ENCODE results near the gene WWOX. TPM values are rescaled to one million over a fixed set of nuclear protein-coding genes. Genes with fewer than 3 reads are reported as not detected.

Gene WWOX
- total and polyA plus RNA-seq, 3 donors from 2014 or later = 20.6 to 76.7 (median 64.1) TPM

DNA sequence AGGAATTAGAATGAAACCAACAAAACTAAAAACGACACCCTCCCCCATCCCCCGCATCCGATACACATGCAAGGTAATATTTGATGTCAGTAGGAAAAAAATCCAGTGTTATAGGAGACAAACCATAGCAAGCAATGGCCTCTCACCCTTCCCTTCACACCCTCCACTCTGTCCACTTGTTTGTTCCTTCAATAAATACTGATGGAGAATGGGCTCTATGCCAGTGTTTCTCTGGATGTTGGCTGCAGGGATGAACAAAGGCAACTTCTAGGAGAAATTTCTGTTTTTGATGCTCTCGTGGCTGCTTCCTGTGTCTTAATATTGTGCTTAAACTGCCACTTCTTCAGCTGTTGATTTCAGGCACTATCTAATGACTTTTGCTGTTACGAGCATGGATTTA is 98.8 kb downstream of the WWOX start:
- no peaks in the 10 kb centered on the region for H3K4me1 ChIP-seq
- no peaks in the 10 kb centered on the region for H3K27me3 ChIP-seq
- H3K4me3 ChIP-seq = no peak overlapping the region
- no peak for DNase-seq
- no peak for TF ChIP-seq CTCF (IDR thresholded peaks at IDR 0.05)
- TF ChIP-seq POLR2A (IDR thresholded peaks at IDR 0.05) = no peak
- no peaks in the 10 kb centered on the region for H3K36me3 ChIP-seq (ENCODE audit: low read depth, missing control alignments)
- 89% methylated on average over 5 of the region's 5 CpGs for WGBS, 2 donors
- intact Hi-C loops (cut with DNase I; ENCODE audit: low total_unique reads) = no loop called here
- no peak overlapping the region for H3K27ac ChIP-seq
- no peaks in the 10 kb centered on the region for H3K9me3 ChIP-seq

GRCh38 chr16:78199325-78200022 is 100.0 kb downstream of the WWOX start:
- Histone ChIP-seq H3K27ac (no peak overlapping the region), H3K36me3 (ENCODE audit: low read depth, missing control alignments) (no peaks in the 10 kb centered on the region), H3K27me3 (no peaks in the 10 kb centered on the region), H3K9me3 (no peaks in the 10 kb centered on the region), H3K4me1 (no peaks in the 10 kb centered on the region), H3K4me3 (no peak overlapping the region)
- no peak for DNase-seq
- WGBS, 2 donors = 89 to 93% methylated on average over 7 of the region's 7 CpGs
- intact Hi-C loops (cut with DNase I; ENCODE audit: low total_unique reads) = no loop called here
- TF ChIP-seq CTCF (IDR thresholded peaks at IDR 0.05) (no peak), POLR2A (IDR thresholded peaks at IDR 0.05) (no peak)

DNA sequence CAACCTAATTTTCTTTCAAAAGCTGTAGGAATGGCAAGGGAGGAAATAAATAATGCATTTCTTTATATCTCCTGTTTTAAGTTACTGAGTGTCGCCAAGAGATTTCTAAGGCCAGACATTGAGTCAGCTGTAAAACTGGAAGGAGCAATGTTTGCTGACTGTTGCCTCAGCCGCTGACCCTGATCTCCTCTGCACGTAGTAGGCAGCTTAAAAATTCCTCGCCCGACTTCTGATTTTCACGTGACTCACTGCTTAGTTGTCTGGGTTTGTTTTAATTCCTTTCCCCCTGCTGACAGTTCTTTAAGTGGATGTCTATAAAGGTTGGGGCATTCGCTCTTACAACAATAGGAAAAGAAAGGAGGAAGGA is 100.6 kb downstream of the WWOX start:
- no peak overlapping the region for H3K27ac ChIP-seq
- DNase-seq = no peak
- H3K27me3 ChIP-seq = no peaks in the 10 kb centered on the region
- no peak for TF ChIP-seq CTCF (IDR thresholded peaks at IDR 0.05)
- no peak for TF ChIP-seq POLR2A (IDR thresholded peaks at IDR 0.05)
- no peaks in the 10 kb centered on the region for H3K9me3 ChIP-seq
- no peaks in the 10 kb centered on the region for H3K36me3 ChIP-seq (ENCODE audit: low read depth, missing control alignments)
- intact Hi-C loops (cut with DNase I; ENCODE audit: low total_unique reads) = no loop called here
- H3K4me1 ChIP-seq = no peaks in the 10 kb centered on the region
- H3K4me3 ChIP-seq = no peak overlapping the region
- 91 to 97% methylated on average over 7 of the region's 7 CpGs for WGBS, 2 donors

DNA sequence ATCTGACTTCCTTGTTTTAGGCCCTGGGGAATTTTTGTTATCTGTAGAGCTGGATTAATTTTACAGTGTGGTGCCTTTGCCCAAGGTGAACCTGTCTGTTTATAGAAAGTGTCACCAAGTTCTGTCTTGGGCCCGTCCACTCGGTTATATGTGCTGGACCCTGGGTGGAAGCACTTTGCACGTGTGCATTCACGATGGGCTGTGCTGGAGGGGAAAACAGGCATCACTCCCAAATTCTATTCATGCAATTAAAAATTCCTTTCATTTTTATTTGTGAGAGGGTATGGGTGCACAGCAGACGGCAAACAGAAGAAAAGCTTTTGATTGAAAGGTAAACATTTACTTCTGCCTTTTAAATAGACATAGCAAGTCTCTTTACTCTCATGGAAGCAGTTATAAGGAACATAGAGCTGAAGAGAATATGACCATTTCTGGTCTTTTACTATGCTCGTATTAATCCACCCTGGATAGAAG is 101.2 kb downstream of the WWOX start:
- 87 to 91% methylated on average over 6 of the region's 6 CpGs for WGBS, 2 donors
- no peak for DNase-seq
- no peak overlapping the region for H3K4me3 ChIP-seq
- H3K27ac ChIP-seq = no peak overlapping the region
- H3K9me3 ChIP-seq = no peaks in the 10 kb centered on the region
- H3K27me3 ChIP-seq = no peaks in the 10 kb centered on the region
- TF ChIP-seq CTCF (IDR thresholded peaks at IDR 0.05) (no peak), POLR2A (IDR thresholded peaks at IDR 0.05) (no peak)
- no peaks in the 10 kb centered on the region for H3K4me1 ChIP-seq
- intact Hi-C loops (cut with DNase I; ENCODE audit: low total_unique reads) = no loop called here
- no peaks in the 10 kb centered on the region for H3K36me3 ChIP-seq (ENCODE audit: low read depth, missing control alignments)

GRCh38 chr16:78205506-78205905 is 106.1 kb downstream of the WWOX start:
- WGBS, 2 donors = 92 to 94% methylated on average over 3 of the region's 3 CpGs
- intact Hi-C loops (cut with DNase I; ENCODE audit: low total_unique reads) = no loop called here
- Histone ChIP-seq H3K4me3 (no peak overlapping the region), H3K9me3 (no peaks in the 10 kb centered on the region), H3K27ac (no peak overlapping the region), H3K27me3 (no peaks in the 10 kb centered on the region), H3K36me3 (ENCODE audit: low read depth, missing control alignments) (no peaks in the 10 kb centered on the region), H3K4me1 (no peaks in the 10 kb centered on the region)
- TF ChIP-seq POLR2A (IDR thresholded peaks at IDR 0.05) (no peak), CTCF (IDR thresholded peaks at IDR 0.05) (no peak)
- DNase-seq = no peak
